Activated T-cell treated with anti-CD3 and anti-CD28 coated beads for 24 hours (primary cell): ENCODE results near the gene MEIS2.

Experiments used
- DNase-seq: peaks from one replicate; pipeline ENCODE4 v3.0.0-alpha.2; 2020; ENCODE audit warnings: low read depth

MEIS2 gene

DNA sequence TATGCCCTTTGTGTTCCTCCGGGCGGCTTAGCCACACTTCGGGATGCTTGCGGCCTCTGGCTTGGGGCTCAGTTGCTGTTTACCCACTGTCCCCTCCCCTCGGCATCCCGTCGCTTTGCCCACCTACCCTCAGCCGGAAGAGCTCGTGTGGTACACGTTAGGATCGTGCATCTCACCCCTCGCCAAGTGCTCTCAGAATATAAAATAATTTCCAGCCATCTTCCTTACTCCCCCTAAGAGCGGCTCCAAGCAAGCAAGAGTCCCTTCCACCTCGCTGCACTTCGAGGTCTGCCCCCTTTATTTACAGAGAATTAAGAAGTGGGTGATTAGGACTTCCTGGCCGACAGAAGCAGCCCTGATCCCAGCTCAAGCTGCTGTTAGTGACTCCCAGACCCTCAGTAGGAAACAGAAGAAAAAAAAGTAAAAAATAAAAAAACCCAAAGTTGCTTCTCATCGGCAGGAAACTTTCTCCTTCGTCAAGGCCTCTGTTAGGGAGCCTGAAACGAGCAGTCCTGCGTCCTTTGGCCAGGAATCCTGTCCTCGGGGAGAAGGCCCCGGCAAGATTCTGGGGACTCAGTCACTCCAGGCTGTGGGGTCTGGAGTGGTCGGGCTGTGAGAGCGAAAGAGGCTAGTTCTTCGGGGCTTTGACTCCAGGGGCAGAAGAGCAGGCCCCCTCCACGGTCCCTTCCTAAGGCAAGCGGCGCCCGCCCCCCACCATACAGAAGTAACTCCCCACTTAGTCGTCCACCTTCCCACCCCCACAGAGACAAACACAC is 3.0 kb downstream of the MEIS2 start:
- DNase-seq, result no peak

GRCh38 chr15:37096558-37097143 is 3.7 kb downstream of the MEIS2 start:
- DNase-seq, result no peak

GRCh38 chr15:37095770-37096557 is 4.4 kb downstream of the MEIS2 start:
- DNase-seq, result no peak

DNA sequence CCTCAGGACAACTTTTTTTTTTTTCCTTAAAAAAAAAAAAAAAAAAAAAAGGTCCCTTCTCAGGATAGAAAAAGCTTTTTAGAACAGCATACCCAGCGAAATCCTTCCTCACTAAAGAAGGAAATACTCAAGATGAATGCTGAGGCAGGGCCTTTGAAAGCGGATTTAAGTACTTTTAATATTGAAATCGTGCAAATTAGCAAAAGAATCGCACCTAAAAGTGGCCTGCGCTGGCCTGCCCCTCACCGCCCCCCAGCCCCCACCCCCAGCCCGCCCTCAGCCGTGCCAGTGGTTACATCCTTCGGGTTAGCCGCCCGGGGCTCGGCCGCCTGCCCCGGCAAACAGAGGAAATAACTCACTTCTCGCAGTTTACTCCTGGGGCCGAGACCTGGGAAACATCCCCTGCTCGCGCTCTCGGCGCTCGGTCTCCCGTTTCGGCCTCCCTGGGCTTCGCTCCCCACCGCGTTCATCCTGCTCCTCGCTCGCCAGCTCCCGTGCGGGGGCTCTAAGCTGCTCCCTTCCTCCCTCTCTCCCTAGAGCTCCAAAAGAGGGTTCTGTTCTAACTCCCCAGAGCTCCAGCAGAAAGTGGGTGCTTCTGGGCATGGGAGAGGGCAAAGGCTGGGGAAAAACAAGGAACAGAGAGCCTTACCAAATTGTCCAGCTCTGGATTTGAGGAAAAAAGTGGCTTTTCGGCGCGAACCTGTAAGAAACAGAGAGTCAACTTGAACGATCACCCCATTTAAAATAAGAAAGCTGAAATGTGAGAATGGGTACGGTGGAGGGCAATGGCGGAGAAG is 5.2 kb downstream of the MEIS2 start:
- no peak for DNase-seq

GRCh38 chr15:37094333-37094914 is 5.9 kb downstream of the MEIS2 start:
- no peak for DNase-seq

GRCh38 chr15:37093480-37094332 is 6.6 kb downstream of the MEIS2 start:
- no peak for DNase-seq

GRCh38 chr15:37090543-37091175 is 9.7 kb downstream of the MEIS2 start:
- no peak for DNase-seq

- no peak for DNase-seq
Observed at GRCh38 chr15:37088436-37088835, 11.9 kb downstream of the MEIS2 start.

DNA sequence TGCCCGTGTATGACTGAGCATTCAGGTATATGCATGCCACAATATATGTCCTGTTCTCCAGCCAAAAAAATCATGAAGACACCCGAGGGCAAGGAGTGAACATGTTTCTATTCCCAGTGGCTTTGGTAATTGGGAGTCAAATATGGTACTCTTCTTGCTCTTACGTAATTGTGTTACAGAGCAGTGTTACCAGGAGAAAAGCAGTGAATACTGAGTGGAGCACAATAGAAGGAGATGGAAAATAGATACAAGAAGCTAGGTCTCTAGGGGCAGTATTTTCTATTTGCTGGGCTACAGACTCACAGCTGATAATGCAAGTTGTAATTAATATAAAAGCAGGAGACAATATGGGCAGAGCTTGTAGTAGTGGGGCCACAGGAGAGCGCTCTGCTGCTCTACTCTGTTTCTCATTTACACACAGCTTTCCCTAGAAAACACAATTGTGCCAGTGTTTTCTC is 13.2 kb downstream of the MEIS2 start:
- DNase-seq, result no peak

DNA sequence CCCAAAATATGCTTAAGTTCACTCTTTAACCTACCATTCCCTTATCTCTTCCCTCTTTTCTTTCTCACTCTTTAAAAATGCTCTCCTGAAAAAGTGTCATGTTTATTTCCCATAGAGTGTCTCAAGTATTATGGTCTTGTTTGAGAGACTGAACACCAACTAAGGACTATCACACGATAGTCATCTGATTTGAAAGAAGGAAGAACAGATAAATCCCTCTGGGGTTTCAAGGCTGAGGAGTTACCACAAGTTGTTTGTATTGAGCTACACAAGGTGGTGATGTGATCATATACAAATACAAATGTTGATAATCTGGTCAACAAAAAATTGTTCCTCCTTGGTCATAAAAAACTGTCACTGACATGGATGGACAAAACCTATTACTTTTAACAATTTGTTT is 13.8 kb downstream of the MEIS2 start:
- no peak for DNase-seq

- DNase-seq, result no peak
Observed at GRCh38 chr15:37086120-37086519, 14.2 kb downstream of the MEIS2 start.

GRCh38 chr15:37084602-37085001 is 15.7 kb downstream of the MEIS2 start:
- no peak for DNase-seq

GRCh38 chr15:37083610-37084009 is 16.7 kb downstream of the MEIS2 start:
- no peak for DNase-seq

GRCh38 chr15:37081983-37082382 is 18.4 kb downstream of the MEIS2 start:
- DNase-seq, result no peak

DNA sequence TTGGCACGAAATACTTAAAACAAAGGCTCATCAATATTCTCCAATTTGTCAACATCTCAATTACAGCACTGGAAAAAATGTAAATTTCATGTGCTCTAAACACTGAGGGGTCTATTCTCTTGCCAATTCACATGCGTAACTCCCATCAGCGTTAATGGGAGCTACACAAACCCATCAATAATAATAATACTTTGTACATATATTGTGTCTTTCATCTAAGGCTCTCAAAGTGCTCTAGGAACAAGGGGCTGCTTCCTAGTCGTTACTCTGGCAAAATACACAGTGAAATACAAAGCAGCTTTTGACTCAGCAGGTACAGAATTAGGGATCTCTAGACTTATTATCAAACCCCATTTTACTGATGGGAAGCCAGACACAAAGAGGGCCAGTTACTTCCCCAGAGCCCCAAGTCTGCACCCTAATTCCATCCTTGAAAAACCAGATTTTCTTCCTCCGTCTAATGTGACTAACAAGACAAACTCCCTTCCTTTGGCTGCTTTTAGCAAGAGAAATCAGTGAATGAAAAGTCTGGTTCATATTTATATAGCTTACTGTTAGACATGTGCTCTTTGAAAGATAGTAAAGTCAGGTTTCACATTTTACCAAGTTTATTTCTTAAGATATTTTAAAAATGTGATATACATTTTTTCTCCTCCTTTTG is 20.0 kb downstream of the MEIS2 start:
- no peak for DNase-seq

DNA sequence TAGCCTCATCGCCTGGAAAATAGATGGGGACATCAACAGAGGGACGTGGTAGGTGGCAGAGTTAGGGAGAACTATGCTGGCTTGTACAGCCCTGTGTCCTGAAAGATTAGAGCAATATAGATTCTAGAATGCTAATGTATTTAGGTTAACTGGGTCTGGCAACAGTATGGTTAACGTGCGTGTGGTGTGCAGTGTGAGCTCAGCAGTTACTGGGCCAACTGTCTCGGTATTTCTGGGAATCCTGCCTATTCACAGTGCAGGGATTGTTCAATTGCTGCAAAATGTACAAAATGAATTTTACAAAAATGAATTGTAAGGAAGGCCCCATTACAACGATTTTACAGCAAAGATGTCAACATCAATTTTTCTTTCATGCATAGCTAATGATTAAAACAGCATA is 20.6 kb downstream of the MEIS2 start:
- DNase-seq, result no peak

DNA sequence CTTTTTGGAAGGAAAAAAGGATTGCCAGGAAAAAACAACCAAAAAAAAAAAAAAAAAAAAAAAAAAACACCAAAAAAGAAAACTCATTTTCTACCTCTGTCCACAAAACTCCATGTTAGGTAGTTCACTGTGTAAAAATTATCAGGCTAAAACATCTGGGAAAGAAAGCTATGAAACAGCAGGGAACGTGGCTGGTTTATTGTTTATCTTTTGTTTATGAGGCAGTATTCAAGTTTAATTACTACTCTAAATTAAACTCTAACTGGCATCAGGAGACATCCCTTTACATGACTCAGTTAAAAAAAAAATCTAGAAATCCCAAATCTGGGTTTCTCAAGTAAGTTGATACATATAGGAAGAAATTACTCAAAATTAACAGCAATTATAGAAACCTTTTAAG is 21.8 kb downstream of the MEIS2 start:
- DNase-seq, result no peak

- DNase-seq, result no peak
Observed at GRCh38 chr15:37077623-37078351, 22.6 kb downstream of the MEIS2 start.

GRCh38 chr15:37076543-37076942 is 23.8 kb downstream of the MEIS2 start:
- no peak for DNase-seq
